IMR-90 (cell line): Measurements from ENCODE around the gene BCAS3. TPM values are rescaled to one million over a fixed set of nuclear protein-coding genes. Genes with fewer than 3 reads are reported as not detected.
"Not testable (repeated sequence)": the region's sequence is repeated elsewhere in the genome, so short reads cannot be mapped to it uniquely, and the experiment has no call there.

Experiments
- ATAC-seq: fragments of 200-7000 bp; cut with Tn5 transposase; 2 replicates; pipeline ENCODE4 v1.9.1; 2020; ENCODE audit warnings: low read depth, mild to moderate bottlenecking, moderate library complexity
- BruUV-seq: library from RNA; stranded (reverse); fragments of 400-500 nt; replicated peaks from 2 replicates; lab custom pipeline; 2021; lab: Mats Ljungman, UMichigan
- CTCF ChIA-PET: fragments of 300-600 bp; formaldehyde crosslinking; extraction: SDS; loops from one replicate; lab custom pipeline; 2021; ENCODE audit warnings: antibody characterized with exemption; lab: Yijun Ruan, JAX
- POLR2A ChIA-PET: fragments of 300-600 bp; sonication (Branson Sonifier 250); formaldehyde crosslinking; loops from one replicate; lab custom pipeline; 2022; ENCODE audit warnings: antibody characterized with exemption; ENCODE audit not compliant: unreplicated experiment; lab: Charles Lee
- DNase-seq: peaks from one replicate; pipeline ENCODE4 v3.0.0; 2013
- H2AFZ ChIP-seq: replicated peaks from 2 replicates; pipeline ENCODE3; 2013; ENCODE audit warnings: low read length, mild to moderate bottlenecking; ENCODE audit not compliant: poor library complexity
- H2AK5ac ChIP-seq: 2 replicates; pipeline ENCODE4 v1.6.1; 2013; ENCODE audit warnings: low read depth, low read length, inconsistent platforms
- H2AK9ac ChIP-seq: replicated peaks from 2 replicates; pipeline ENCODE3; 2013; ENCODE audit warnings: mild to moderate bottlenecking, low read depth, low read length, moderate library complexity; ENCODE audit not compliant: poor library complexity
- H2BK120ac ChIP-seq: 2 replicates; pipeline ENCODE4 v1.6.1; 2013; ENCODE audit warnings: low read depth, low read length, inconsistent platforms
- H2BK15ac ChIP-seq: 3 replicates; pipeline ENCODE4 v1.6.1; 2013; ENCODE audit warnings: low read depth, low read length, inconsistent platforms
- H2BK20ac ChIP-seq: 2 replicates; pipeline ENCODE4 v1.6.1; 2013; ENCODE audit warnings: low read depth, mild to moderate bottlenecking, inconsistent platforms, low read length, moderate library complexity
- H2BK5ac ChIP-seq: 2 replicates; pipeline ENCODE4 v1.6.1; 2013; ENCODE audit warnings: mild to moderate bottlenecking, low read depth, low read length, inconsistent platforms; ENCODE audit not compliant: poor library complexity, severe bottlenecking
- H3K14ac ChIP-seq: replicated peaks from 2 replicates; pipeline ENCODE4 v1.6.1; 2013; ENCODE audit warnings: low read depth, low read length, inconsistent platforms
- H3K18ac ChIP-seq: 2 replicates; pipeline ENCODE4 v1.6.1; 2013; ENCODE audit warnings: low read depth, low read length, control low read depth
- H3K23ac ChIP-seq: 2 replicates; pipeline ENCODE4 v1.6.1; 2013; ENCODE audit warnings: low read depth, low read length, inconsistent platforms
- H3K27ac ChIP-seq: 2 replicates; pipeline ENCODE4 v1.5.1; 2013; ENCODE audit warnings: mild to moderate bottlenecking, control low read depth, low read length; ENCODE audit not compliant: insufficient read depth
- H3K27me3 ChIP-seq: 2 replicates; pipeline ENCODE4 v1.6.1; 2013; ENCODE audit warnings: low read length; ENCODE audit not compliant: control insufficient read depth, insufficient read depth
- H3K36me3 ChIP-seq: 2 replicates; pipeline ENCODE4 v1.6.1; 2013; ENCODE audit warnings: low read length, mixed read lengths; ENCODE audit not compliant: control insufficient read depth, insufficient read depth
- H3K4ac ChIP-seq: 2 replicates; pipeline ENCODE4 v1.6.1; 2013; ENCODE audit warnings: low read depth, low read length, inconsistent platforms
- H3K4me1 ChIP-seq: 2 replicates; pipeline ENCODE4 v1.6.1; 2013; ENCODE audit warnings: low read length, mixed read lengths; ENCODE audit not compliant: control insufficient read depth, insufficient read depth
- H3K4me2 ChIP-seq: 2 replicates; pipeline ENCODE4 v1.6.1; 2013; ENCODE audit warnings: low read depth, mild to moderate bottlenecking, control low read depth, low read length, moderate library complexity
- H3K4me3 ChIP-seq: 2 replicates; pipeline ENCODE4 v1.5.1; 2013; ENCODE audit warnings: low read depth, mild to moderate bottlenecking, control low read depth, low read length, moderate library complexity; ENCODE audit not compliant: insufficient read depth
- H3K56ac ChIP-seq: 2 replicates; pipeline ENCODE4 v1.6.1; 2013; ENCODE audit warnings: low read length, inconsistent platforms; ENCODE audit not compliant: insufficient read depth; ENCODE audit errors: extremely low read depth
- H3K79me1 ChIP-seq, 2 experiments: 2 replicates each; pipeline ENCODE4 v1.6.1; 2013; ENCODE audit warnings: low read length in 2 of 2, inconsistent platforms in 1 of 2, low read depth in 1 of 2
- H3K9ac ChIP-seq: 2 replicates; pipeline ENCODE4 v1.6.1; 2013; ENCODE audit warnings: low read depth, low read length, control low read depth
- H3K9me1 ChIP-seq: 2 replicates; pipeline ENCODE4 v1.6.1; 2013; ENCODE audit warnings: low read length, inconsistent platforms; ENCODE audit not compliant: insufficient read depth
- H3K9me3 ChIP-seq: 2 replicates; pipeline ENCODE4 v1.6.1; 2013; ENCODE audit warnings: low read length; ENCODE audit not compliant: control insufficient read depth, insufficient read depth
- H4K20me1 ChIP-seq: 2 replicates; pipeline ENCODE4 v1.6.1; 2013; ENCODE audit warnings: low read length, inconsistent platforms; ENCODE audit not compliant: insufficient read depth
- H4K5ac ChIP-seq: 2 replicates; pipeline ENCODE4 v1.6.1; 2013; ENCODE audit warnings: mild to moderate bottlenecking, low read depth, low read length, control low read depth
- H4K8ac ChIP-seq, 2 experiments: 2 replicates each; pipeline ENCODE4 v1.6.1; 2013; ENCODE audit warnings: low read depth in 2 of 2, low read length in 2 of 2, control low read depth in 1 of 2, inconsistent platforms in 1 of 2
- H4K91ac ChIP-seq: 2 replicates; pipeline ENCODE4 v1.6.1; 2013; ENCODE audit warnings: low read depth, low read length, inconsistent platforms; ENCODE audit not compliant: insufficient read depth
- WGBS, 2 experiments: methylation state at CpG; one replicate each; pipeline versions ENCODE4 v1.1.5 to v1.1.7; 2013; ENCODE audit warnings: missing lambda C conversion rate in 2 of 2; ENCODE audit not compliant: insufficient read length in 1 of 2; ENCODE audit errors: extremely low coverage in 2 of 2; 5-methylcytosine and 5-hydroxymethylcytosine counted together
- dilution Hi-C: fragments of 300-500 bp; cut with HindIII; formaldehyde crosslinking; loops from one replicate; pipeline ENCODE4 v1.14.3; 2018; ENCODE audit warnings: low sequenced_read_pairs; ENCODE audit not compliant: unreplicated experiment
- in situ Hi-C: fragments of 300-500 bp; cut with MboI; formaldehyde crosslinking; loops from 3 replicates; pipeline ENCODE4 v1.14.3; 2019; ENCODE audit warnings: low sequenced_read_pairs, inconsistent platforms, mixed read lengths
- intact Hi-C: fragments of 100-400 bp; cut with micrococcal nuclease; formaldehyde crosslinking; loops from 2 replicates; pipeline ENCODE4 v1.10.0; 2022
- polyA plus RNA-seq, 3 experiments: library from polyadenylated mRNA; depleted of rRNA; stranded (reverse); fragments of >200 nt; gene quantifications; 2 replicates each; pipeline ENCODE4 v1.2.3, GENCODE V29; 2012; ENCODE audit warnings: low replicate concordance in 1 of 3
- total RNA-seq: library from RNA; depleted of rRNA; stranded (reverse); fragments of >200 nt; gene quantifications from 2 replicates; pipeline ENCODE4 v1.2.3, GENCODE V29; 2012

BCAS3 gene
- total and polyA plus RNA-seq, 2 of the 4 experiments (the other 2 are of a cell fraction), result 6.3 to 27.1 TPM

GRCh38 chr17:60771621-60772020, 94.0 kb downstream of the BCAS3 start:
- H3K56ac ChIP-seq, H4K8ac ChIP-seq, H4K20me1 ChIP-seq, H4K5ac ChIP-seq, H2AK9ac ChIP-seq, H3K36me3 ChIP-seq, BruUV-seq, H4K91ac ChIP-seq, DNase-seq, H3K18ac ChIP-seq, H3K27ac ChIP-seq, H3K4me1 ChIP-seq, H3K9me3 ChIP-seq, H3K27me3 ChIP-seq, dilution Hi-C loops, H3K9ac ChIP-seq, ATAC-seq, H3K4me3 ChIP-seq, H2AFZ ChIP-seq, H3K4me2 ChIP-seq, intact Hi-C loops, H2BK120ac ChIP-seq, in situ Hi-C loops, POLR2A ChIA-PET, H3K14ac ChIP-seq, H2BK15ac ChIP-seq, H3K79me1 ChIP-seq, H3K23ac ChIP-seq, H3K4ac ChIP-seq, H2AK5ac ChIP-seq, H3K9me1 ChIP-seq, CTCF ChIA-PET, H2BK5ac ChIP-seq, H2BK20ac ChIP-seq: not testable (repeated sequence)
- WGBS, 2 experiments, result no CpG with 5 or more reads among the region's 5 CpGs
